HG03064 (cell line): ENCODE results near the gene PGM5.
"Not testable (repeated sequence)": the region's sequence is repeated elsewhere in the genome, so short reads cannot be mapped to it uniquely, and the experiment has no call there.

Experiments
- ATAC-seq: cut with Tn5 transposase; IDR thresholded peaks from one replicate; pipeline ENCODE4 v1.9.1; 2021; ENCODE audit warnings: low read depth; ENCODE audit not compliant: unreplicated experiment

Gene PGM5

DNA sequence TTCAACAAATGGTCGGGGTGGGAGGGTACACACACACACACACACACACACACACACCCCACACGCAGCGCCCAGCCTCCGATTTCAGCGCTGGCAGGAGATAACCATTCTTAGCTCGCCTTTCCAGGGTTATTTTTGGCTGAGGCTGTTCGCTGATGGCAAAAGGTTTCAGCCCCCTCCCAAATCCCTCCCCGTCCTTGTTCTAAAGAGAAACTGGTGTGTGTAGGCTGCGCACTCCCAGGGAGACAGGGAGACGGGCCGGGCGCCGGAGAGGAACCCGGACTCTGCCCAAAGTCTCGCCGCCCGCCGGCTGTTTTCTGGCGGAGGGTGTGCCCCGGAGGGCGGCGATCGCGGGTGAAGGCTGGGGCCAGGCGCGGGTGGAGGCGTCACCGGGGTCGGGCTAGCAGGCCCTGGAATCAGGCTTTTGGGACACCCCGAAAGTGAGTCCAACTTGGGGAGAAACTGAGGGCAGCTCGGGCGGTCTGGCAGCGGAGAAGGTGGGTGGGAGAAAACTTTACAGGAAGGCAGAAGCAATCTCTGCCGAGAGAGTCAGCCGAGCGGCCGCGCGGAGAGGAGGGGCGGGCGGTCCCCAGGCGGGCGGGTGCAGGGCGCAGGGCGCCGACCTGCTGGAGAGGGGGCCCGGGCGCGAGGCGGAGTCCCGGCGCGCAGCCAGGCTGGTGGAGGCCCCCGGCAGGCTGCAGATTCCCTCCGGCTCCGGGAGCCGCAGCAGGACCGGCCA, at the start of gene PGM5:
Gene PGM5 (plus strand): TSS at position 232 of the 739 bp plus-strand sequence. CDS start 517 bp downstream, outside the sequence.
- not testable (repeated sequence) for ATAC-seq

- ATAC-seq = not testable (repeated sequence)
Observed at GRCh38 chr9:68307127-68307526, 49.3 kb upstream of the PGM5 start.

- ATAC-seq = not testable (repeated sequence)
Observed at GRCh38 chr9:68307654-68308053, 48.8 kb upstream of the PGM5 start.

- not testable (repeated sequence) for ATAC-seq
Observed at GRCh38 chr9:68311208-68311607, 45.2 kb upstream of the PGM5 start.

DNA sequence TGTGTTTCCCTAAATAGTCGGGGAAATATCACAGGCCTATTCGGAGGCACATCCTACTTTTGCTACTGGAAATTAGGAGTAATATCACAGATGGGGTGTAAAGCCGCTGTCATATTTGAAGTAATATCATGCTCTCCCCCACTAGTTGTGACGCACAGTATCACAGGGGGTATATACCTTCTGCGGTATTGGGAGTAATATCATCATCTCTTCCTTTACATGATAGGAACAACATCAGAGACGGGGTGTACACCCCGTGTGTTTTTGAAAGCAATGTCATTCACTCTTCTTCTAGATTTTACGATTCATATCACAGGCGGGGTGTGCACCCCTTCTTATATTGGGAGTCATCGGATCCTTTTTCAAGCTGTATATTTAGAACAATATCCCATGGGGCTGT, 38.2 kb upstream of the PGM5 start:
- ATAC-seq = not testable (repeated sequence)

DNA sequence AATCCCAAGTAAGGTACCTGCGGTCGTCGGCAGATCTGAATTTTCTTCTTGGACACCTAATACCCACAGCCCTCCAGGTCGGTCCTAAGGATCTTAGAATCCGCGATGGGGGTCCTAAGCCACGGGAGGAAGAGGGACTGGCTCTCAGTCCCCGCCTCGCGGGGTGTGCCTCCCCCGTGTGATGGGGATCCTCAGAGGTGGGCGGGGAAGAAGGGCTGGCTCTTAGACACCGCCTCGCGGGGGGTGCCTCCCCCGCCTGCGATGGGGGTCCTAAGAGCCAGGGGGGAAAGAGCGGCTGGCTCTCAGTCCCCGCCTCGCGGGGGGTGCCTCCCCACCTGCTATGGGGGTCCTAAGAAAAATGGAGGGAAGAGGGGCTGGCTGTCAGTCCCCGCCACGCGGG, 32.7 kb upstream of the PGM5 start:
- ATAC-seq = not testable (repeated sequence)

GRCh38 chr9:68324518-68324917, 31.9 kb upstream of the PGM5 start:
- ATAC-seq = not testable (repeated sequence)

- not testable (repeated sequence) for ATAC-seq
Observed at GRCh38 chr9:68329106-68329505, 27.3 kb upstream of the PGM5 start.

DNA sequence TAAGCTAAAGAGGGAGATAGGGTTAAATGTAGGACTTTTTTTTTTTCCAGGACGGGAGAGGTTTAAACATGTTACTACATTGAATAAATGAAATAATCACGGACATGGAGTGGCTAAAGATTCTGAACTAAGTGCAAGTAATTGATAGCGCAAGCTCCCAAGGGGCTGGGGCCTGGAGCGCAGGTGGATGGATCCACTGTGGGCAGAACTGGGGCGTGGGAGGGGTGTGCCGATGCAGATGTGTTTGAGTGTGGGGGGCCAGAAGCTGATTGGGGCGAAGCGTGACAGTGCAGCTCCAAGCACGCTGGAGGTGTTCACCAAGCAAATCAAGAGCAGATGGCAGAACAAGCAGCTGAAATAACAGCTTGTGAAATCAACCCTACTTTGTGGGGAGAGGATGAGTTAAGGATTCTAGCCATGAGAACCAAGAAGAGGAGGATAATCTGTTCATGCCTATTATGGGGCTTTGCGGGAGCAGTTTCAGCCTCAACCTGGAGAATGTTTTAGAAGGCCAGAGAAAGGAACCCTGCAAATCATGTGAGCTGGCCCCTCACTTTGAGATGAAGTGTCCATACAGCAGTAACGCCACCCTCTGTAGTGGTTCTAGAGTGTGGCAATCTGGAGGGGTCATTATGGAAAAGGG, 25.8 kb upstream of the PGM5 start:
- not testable (repeated sequence) for ATAC-seq

DNA sequence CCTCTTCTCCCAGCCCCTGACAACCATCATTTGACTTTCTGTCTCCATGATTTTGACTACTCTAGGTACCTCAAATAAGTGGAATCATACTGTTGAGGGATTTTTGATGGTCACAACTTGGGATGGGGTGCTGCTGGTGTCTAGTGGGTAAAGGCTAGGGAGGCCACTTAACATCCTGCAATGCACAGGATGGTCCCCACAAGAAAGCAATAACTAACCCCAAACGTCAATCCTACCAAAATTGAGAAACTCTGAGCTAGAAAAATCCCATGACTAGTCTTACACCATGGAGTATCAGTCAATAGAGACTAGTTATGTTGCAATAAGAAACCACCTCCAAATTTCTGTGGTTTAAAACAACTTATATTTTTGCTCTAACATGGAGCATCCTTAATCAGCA, 24.3 kb upstream of the PGM5 start:
- not testable (repeated sequence) for ATAC-seq

- ATAC-seq = not testable (repeated sequence)
Observed at GRCh38 chr9:68335935-68336334, 20.5 kb upstream of the PGM5 start.

DNA sequence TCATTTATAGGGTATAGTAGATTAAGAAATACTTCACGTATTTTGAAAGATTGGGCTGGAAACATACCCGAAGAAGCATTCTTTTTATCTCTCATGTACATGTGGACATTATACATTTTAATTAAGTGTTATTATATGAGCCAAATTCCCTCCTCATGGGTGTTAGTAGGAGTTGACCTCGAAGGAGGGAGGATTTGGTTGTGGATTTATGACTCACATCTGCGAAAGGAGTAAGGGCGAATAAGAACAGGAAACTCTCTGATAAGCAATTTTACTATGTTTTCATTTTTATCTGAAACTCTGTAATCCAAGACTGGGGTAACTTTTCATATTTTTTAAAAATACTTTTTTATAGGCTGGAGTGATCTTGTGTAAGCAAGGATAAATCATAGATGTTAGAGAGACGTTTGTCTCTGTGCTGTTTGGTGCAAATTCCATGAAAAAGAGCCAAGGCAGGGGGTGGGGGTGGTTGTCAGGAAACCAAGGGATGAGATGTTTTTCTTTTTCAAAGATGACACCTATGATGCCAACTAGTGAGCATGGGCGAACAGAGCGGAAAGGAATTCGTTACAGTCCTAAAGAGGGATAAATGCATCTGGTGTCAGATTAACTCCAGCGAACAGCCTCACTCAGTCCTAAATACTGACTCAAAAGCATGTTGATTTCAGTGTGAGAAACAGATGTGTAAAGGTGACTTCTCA, 19.6 kb upstream of the PGM5 start:
- not testable (repeated sequence) for ATAC-seq

- not testable (repeated sequence) for ATAC-seq
Observed at GRCh38 chr9:68338000-68338399, 18.4 kb upstream of the PGM5 start.

GRCh38 chr9:68342265-68343025, 14.0 kb upstream of the PGM5 start:
- ATAC-seq = not testable (repeated sequence)

DNA sequence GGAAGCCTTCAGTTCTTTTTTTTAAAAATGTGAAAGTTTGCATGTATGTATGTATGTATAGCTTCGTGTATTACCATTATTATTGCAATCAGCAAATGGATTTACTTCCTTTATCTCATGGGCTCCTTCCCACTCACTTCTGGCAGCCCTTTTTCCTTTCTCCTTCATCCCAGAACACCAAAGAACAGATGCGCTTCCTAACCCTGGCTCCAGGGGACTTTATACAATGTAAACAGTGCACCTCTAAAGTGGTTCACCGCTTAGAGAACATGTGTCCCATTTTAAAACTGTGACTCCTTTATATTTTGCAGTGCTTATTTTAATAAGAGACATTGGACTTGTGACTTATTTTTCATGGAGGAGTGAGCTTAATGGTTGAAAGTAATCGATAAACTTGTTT, 13.2 kb upstream of the PGM5 start:
- ATAC-seq = not testable (repeated sequence)

- ATAC-seq = not testable (repeated sequence)
Observed at GRCh38 chr9:68343992-68344391, 12.4 kb upstream of the PGM5 start.

- ATAC-seq = not testable (repeated sequence)
Observed at GRCh38 chr9:68351689-68352088, 4.7 kb upstream of the PGM5 start.

DNA sequence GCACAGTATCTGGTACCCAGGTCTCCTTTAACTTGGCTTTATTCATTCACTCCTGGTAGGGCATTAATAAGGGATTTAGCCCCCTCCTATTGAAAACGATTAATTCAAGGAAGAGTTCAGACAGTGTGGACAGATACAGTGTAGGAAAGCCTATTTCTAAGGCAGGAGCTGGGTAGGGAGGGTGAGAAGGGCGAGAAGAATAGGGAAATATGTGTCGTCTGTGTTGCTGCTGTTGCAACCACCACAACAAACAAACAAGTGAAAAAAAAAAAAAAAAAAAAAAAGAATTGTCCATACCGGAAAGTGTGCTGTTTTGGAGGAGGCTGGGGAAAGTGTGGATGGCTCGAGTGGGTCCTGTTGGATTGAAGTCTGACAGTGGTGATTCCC, 425 bp upstream of the PGM5 start:
- ATAC-seq = not testable (repeated sequence)

- ATAC-seq = not testable (repeated sequence)
Observed at GRCh38 chr9:68357119-68357714, 806 bp downstream of the PGM5 start.

GRCh38 chr9:68366933-68367547, 10.6 kb downstream of the PGM5 start:
- ATAC-seq = not testable (repeated sequence)
